Nephron progenitor cell (in vitro differentiated cells): Measurements from ENCODE around the gene ATF2.

Source experiments
- DNase-seq: peaks from one replicate; pipeline ENCODE4 v3.0.0; 2021
- H3K27ac Mint-ChIP-seq: 2 replicates; pipeline ENCODE4 v1.8.0; 2021; ENCODE audit warnings: mild to moderate bottlenecking, moderate library complexity, mixed read lengths
- H3K27me3 Mint-ChIP-seq: 2 replicates; pipeline ENCODE4 v1.8.0; 2021; ENCODE audit warnings: mild to moderate bottlenecking, low read depth, mixed read lengths; ENCODE audit not compliant: poor library complexity
- H3K36me3 Mint-ChIP-seq: 2 replicates; pipeline ENCODE4 v1.8.0; 2021; ENCODE audit warnings: low read depth, mixed read lengths
- H3K4me1 Mint-ChIP-seq: 2 replicates; pipeline ENCODE4 v1.8.0; 2021; ENCODE audit warnings: mixed read lengths
- H3K4me3 Mint-ChIP-seq: 2 replicates; pipeline ENCODE4 v1.8.0; 2021; ENCODE audit warnings: mild to moderate bottlenecking, moderate library complexity, mixed read lengths
- H3K9me3 Mint-ChIP-seq: 2 replicates; pipeline ENCODE4 v1.8.0; 2021; ENCODE audit warnings: mild to moderate bottlenecking, moderate library complexity, mixed read lengths
- TF ChIP-seq, protein P1 (sequence below): fragments of 200-600 bp; sonication (generic); IDR thresholded peaks from 2 replicates; pipeline ENCODE4 v1.5.0; 2021; ENCODE audit warnings: antibody characterized with exemption

ATF2 gene

DNA sequence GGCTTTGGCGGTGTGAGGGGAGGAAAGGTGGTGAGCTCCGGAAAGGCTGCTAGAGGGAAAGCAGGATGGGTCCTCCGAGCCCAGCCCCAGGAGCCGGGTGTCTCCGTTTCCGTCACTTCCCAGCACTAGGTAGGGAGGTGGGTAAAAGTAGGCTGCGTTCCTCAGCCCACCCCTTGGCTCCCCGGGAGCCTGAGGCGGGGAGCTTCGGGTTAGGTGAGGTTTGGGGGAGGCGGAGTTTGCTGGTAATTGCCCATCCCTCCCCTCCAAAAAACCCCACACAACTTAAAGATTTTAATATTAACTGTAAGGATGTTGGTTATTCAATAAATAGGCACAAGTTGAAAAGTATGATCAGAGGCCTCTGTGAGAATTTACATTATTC is 552 bp upstream of the ATF2 start:
- Mint-ChIP-seq H3K36me3 (peaks cover 25% of the 10 kb centered on the region), H3K4me1 (peaks cover 32% of the 10 kb centered on the region), H3K27me3 (no peaks in the 10 kb centered on the region), H3K9me3 (peaks cover 8% of the 10 kb centered on the region), H3K4me3 (peak overlapping the region; percentile 97), H3K27ac (peak overlapping the region; percentile 96)
- no peak for DNase-seq
- TF ChIP-seq, protein P1, sequence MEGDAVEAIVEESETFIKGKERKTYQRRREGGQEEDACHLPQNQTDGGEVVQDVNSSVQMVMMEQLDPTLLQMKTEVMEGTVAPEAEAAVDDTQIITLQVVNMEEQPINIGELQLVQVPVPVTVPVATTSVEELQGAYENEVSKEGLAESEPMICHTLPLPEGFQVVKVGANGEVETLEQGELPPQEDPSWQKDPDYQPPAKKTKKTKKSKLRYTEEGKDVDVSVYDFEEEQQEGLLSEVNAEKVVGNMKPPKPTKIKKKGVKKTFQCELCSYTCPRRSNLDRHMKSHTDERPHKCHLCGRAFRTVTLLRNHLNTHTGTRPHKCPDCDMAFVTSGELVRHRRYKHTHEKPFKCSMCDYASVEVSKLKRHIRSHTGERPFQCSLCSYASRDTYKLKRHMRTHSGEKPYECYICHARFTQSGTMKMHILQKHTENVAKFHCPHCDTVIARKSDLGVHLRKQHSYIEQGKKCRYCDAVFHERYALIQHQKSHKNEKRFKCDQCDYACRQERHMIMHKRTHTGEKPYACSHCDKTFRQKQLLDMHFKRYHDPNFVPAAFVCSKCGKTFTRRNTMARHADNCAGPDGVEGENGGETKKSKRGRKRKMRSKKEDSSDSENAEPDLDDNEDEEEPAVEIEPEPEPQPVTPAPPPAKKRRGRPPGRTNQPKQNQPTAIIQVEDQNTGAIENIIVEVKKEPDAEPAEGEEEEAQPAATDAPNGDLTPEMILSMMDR, result no peak

DNA sequence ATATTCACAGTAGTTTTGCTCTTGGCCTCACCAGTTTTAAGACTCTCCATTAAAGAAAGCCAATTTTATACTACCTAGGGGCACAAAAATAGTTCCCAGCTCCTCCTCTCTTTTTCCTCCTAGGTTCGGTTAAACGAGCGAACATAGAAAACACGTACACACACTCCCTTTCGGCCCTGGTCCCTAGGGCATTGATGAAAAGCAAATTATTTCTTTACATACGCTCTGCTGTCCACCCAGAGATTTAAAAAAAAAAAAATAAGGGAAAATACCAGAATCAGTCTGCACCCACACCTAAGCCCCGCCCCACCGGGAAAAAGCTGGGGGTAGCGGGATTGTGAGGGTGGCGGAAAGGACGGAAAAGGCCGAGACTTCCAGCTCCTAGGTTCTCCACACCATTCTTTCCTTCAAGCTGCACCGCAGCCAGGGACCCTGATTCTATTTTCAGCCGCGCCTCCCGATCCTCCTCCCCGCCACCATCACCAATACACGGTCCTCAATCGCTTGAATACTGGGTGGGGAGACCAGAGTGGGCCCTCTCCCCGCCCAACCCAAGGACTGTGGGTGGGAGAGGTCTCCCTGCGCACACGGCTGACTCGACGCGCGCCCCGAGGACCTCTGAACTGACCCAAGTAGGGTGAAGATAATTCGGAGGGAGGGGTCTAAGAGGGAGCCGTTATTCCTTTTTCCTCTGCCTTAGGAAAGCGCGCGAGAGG is 769 bp downstream of the ATF2 start:
- Mint-ChIP-seq H3K36me3 (peaks cover 35% of the 10 kb centered on the region), H3K4me1 (peaks cover 32% of the 10 kb centered on the region), H3K4me3 (peak overlapping the region; percentile 97), H3K27ac (peak overlapping the region; percentile 100), H3K9me3 (peaks cover 12% of the 10 kb centered on the region), H3K27me3 (no peaks in the 10 kb centered on the region)
- peak; percentile 58 for DNase-seq
- TF ChIP-seq, protein P1, result no peak

DNA sequence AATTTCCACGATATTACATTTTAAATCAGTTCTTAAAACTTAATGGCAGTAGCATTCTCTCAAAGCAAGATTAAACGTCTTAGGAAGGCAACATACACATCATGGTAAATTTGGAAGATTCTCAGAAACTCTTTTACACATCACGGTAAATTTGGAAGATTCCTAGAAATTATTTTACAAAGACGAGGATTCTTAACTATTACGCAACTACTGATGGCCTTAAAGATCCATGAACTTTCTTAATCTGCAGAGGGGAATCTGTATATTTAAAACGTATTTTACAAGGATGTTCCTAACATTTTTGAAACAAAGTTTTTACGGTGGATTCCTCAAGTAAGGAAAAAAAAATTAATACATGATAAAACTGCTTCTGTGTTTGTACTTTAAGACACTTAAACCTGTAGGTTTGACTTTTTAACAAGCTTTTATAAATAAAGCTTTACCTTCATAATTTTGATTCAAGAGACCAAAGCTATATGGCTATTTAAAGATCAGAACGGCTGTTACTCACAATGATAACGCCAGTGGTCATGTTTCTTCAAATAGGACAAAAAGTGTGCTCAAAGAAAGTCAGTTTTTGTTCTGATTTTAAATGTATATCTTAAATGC is 1.7 kb downstream of the ATF2 start:
- Mint-ChIP-seq H3K27ac (peak overlapping the region; percentile 71), H3K9me3 (peaks cover 12% of the 10 kb centered on the region), H3K4me1 (peaks cover 32% of the 10 kb centered on the region), H3K27me3 (no peaks in the 10 kb centered on the region), H3K36me3 (peaks cover 40% of the 10 kb centered on the region), H3K4me3 (peak overlapping the region; percentile 97)
- DNase-seq, result no peak
- TF ChIP-seq, protein P1, result no peak

DNA sequence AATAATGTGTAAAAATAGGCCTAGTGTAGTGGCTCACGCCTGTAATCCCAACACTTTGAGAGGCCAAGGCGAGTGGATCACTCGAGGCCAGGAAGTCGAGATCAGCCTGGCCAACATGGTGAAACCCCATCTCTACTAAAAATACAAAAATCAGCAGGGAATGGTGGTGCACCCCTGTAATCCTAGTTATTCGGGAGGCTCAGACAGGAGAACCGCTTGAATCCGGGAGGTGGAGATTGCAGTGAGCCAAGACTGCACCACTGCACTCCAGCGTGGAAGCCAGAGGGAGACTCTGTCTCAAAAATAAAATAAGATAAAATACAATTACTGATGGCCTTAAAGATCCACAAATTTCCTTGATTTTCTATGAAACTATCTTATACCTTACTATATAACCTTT is 3.8 kb downstream of the ATF2 start:
- H3K4me3 Mint-ChIP-seq, result no peak overlapping the region
- no peak for DNase-seq
- no peak overlapping the region for H3K27ac Mint-ChIP-seq
- H3K27me3 Mint-ChIP-seq, result no peaks in the 10 kb centered on the region
- peaks cover 21% of the 10 kb centered on the region for H3K4me1 Mint-ChIP-seq
- peaks cover 51% of the 10 kb centered on the region for H3K36me3 Mint-ChIP-seq
- peaks cover 12% of the 10 kb centered on the region for H3K9me3 Mint-ChIP-seq
- TF ChIP-seq, protein P1, result no peak

DNA sequence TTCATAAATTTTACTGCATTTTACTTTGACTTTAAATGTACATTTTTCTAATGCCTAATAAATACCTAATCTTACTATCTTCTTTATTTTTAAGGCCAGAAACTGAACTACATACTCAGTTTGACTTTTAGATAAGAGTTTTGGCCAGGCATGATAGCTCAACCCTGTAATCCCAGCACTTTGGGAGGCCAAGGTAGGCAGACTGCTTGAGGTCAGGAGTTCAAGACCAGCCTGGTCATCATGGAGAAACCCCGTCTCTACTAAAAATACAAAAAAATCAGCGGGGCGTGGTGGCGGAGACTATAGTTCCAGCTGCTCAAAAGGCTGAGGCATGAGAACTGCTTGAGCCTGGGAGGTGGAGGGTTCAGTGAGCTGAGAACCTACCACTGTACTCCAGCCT is 9.1 kb downstream of the ATF2 start:
- Mint-ChIP-seq H3K27ac (no peak overlapping the region), H3K4me1 (no peaks in the 10 kb centered on the region), H3K27me3 (no peaks in the 10 kb centered on the region), H3K36me3 (peaks cover 63% of the 10 kb centered on the region), H3K9me3 (peaks cover 14% of the 10 kb centered on the region), H3K4me3 (no peak overlapping the region)
- TF ChIP-seq, protein P1, result no peak
- DNase-seq, result no peak

DNA sequence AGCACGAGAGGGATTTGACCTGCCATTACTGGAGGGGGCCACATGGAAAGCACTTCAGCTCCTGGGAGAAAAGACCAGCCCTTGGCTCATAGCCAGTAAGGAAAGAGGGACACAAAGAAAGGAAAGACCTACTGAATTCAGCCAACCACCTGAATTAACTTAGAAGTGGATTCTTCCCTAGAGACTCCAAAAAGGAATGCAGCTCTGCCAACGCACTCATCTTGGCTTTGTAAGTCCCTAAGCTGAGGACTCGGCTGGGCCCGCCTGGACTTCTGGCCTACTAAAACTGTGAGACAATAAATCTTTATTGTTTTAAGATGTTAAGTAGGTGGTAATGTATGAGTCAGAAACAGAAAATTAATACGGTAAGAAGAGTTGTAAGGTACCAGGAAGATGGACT is 11.5 kb downstream of the ATF2 start:
- H3K4me3 Mint-ChIP-seq, result no peak overlapping the region
- TF ChIP-seq, protein P1, result no peak
- no peak overlapping the region for H3K27ac Mint-ChIP-seq
- peaks cover 45% of the 10 kb centered on the region for H3K36me3 Mint-ChIP-seq
- H3K9me3 Mint-ChIP-seq, result peaks cover 10% of the 10 kb centered on the region
- H3K4me1 Mint-ChIP-seq, result no peaks in the 10 kb centered on the region
- no peak for DNase-seq
- H3K27me3 Mint-ChIP-seq, result no peaks in the 10 kb centered on the region
